ENCODE results near the gene DMKN. TPM values are rescaled to one million over a fixed set of nuclear protein-coding genes. Genes with fewer than 3 reads are reported as not detected.

DMKN gene
- polyA plus RNA-seq, 2 of the 4 experiments (the other 2 are of a cell fraction) = 21.5 to 40.6 TPM

GRCh38 chr19:35483089-35483488 is 30.4 kb downstream of the DMKN start:
- no peak overlapping the region for H3K27ac ChIP-seq
- H3K9me3 ChIP-seq = peaks cover 4% of the 10 kb centered on the region; the same call in 1 of the 3 replicates
- TF ChIP-seq ESRRA (IDR thresholded peaks at IDR 0.05; ENCODE audit: borderline replicate concordance, low read length) (no peak), PHF8 (IDR thresholded peaks at IDR 0.05; ENCODE audit: borderline replicate concordance, low read depth) (no peak), CEBPB (IDR thresholded peaks at IDR 0.05) (no peak), HOXB5 (CRISPR knock-in tag; IDR thresholded peaks at IDR 0.05) (no peak), ELK1 (IDR thresholded peaks at IDR 0.05; ENCODE audit: low read depth, low read length) (no peak)
- CTCF ChIA-PET = interaction anchor here (8.6 kb wide), 1 partner anchor 13 kb away, joined by 86 read pairs; no protein-coding TSS in a partner anchor
- DNase-seq (ENCODE audit: low read depth in 1 of 2, low spot score in 1 of 2) = no peak
- ATAC-seq = no peak
- 39% methylated on average over 5 of the region's 5 CpGs for WGBS (ENCODE audit: missing lambda C conversion rate)
- POLR2A ChIA-PET = no interaction called here
- no peak overlapping the region for H3K4me2 ChIP-seq
- H3K4me1 ChIP-seq = no peaks in the 10 kb centered on the region
- FAIRE-seq = no peak
- no peak overlapping the region for H3K4me3 ChIP-seq

GRCh38 chr19:35478794-35479677 is 34.4 kb downstream of the DMKN start:
- POLR2A ChIA-PET = no interaction called here
- FAIRE-seq = peak; percentile 88

DNA sequence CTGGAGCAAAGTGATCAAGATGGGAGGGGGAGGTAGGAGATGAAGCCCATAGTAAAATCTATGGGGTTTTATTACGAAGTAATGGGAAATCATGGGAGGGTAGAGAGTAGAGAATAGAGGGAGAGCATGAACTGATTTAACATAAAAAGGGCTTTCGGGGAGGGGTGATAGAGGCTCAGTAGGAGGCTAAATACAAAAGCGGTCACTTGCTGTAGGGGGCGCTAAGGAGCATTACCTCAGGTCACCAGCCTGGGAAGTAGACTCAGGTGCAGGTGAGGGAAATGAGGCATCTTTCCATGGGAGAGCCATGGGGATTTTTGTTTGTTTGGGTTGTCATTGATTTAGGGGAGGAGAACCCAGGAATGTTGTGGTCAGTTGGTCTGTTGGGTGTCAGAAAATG is 37.3 kb downstream of the DMKN start:
- CTCF ChIA-PET = no interaction called here
- ATAC-seq (no peak), DNase-seq (ENCODE audit: low read depth in 1 of 2, low spot score in 1 of 2) (peak in 1 of 2 experiments; percentile 35), FAIRE-seq (no peak)
- H3K9me3 ChIP-seq = no peaks in the 10 kb centered on the region; the same call in 2 of the 3 replicates
- POLR2A ChIA-PET = no interaction called here
- H3K27ac ChIP-seq = no peak overlapping the region
- H3K4me3 ChIP-seq = no peak overlapping the region
- no peaks in the 10 kb centered on the region for H3K4me1 ChIP-seq
- no peak overlapping the region for H3K4me2 ChIP-seq
- WGBS (ENCODE audit: missing lambda C conversion rate) = 33% methylated on average over 4 of the region's 4 CpGs
- TF ChIP-seq ESRRA (IDR thresholded peaks at IDR 0.05; ENCODE audit: borderline replicate concordance, low read length) (no peak), TP53 (CRISPR knock-in tag; IDR thresholded peaks at IDR 0.05) (no peak), CTCF (IDR thresholded peaks at IDR 0.05) (peak; percentile 35; the same call in 2 of the 3 replicates), NPAS2 (CRISPR knock-in tag; IDR thresholded peaks at IDR 0.05; ENCODE audit: borderline replicate concordance) (no peak), JUNB (IDR thresholded peaks at IDR 0.05) (no peak), HOXB5 (CRISPR knock-in tag; IDR thresholded peaks at IDR 0.05) (no peak), REST (IDR thresholded peaks at IDR 0.05) (no peak)

More at GRCh38 chr19:35478794-35479677, 34.4 kb downstream of the DMKN start:
- peaks cover 4% of the 10 kb centered on the region; the same call in 1 of the 3 replicates for H3K9me3 ChIP-seq
- 63% methylated on average over 21 of the region's 21 CpGs for WGBS (ENCODE audit: missing lambda C conversion rate)
- H3K4me1 ChIP-seq = no peaks in the 10 kb centered on the region
- CTCF ChIA-PET = interaction anchor here (0.7 to 5.8 kb wide), 8 partner anchors 9 to 130 kb away, joined by 3 to 30 read pairs (median 4); partner anchors contain the start of gene KRTDAP
- TF ChIP-seq, protein P1, sequence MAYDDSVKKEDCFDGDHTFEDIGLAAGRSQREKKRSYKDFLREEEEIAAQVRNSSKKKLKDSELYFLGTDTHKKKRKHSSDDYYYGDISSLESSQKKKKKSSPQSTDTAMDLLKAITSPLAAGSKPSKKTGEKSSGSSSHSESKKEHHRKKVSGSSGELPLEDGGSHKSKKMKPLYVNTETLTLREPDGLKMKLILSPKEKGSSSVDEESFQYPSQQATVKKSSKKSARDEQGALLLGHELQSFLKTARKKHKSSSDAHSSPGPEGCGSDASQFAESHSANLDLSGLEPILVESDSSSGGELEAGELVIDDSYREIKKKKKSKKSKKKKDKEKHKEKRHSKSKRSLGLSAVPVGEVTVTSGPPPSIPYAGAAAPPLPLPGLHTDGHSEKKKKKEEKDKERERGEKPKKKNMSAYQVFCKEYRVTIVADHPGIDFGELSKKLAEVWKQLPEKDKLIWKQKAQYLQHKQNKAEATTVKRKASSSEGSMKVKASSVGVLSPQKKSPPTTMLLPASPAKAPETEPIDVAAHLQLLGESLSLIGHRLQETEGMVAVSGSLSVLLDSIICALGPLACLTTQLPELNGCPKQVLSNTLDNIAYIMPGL (CRISPR knock-in tag; IDR thresholded peaks at IDR 0.05; ENCODE audit: borderline replicate concordance) = no peak
- TF ChIP-seq USF2 (IDR thresholded peaks at IDR 0.05) = no peak
- no peak for TF ChIP-seq BHLHE40 (IDR thresholded peaks at IDR 0.05; ENCODE audit: low read depth, low read length)
- TF ChIP-seq GATA3 (IDR thresholded peaks at IDR 0.05; ENCODE audit: borderline replicate concordance) = no peak
- no peak for TF ChIP-seq CBX2 (IDR thresholded peaks at IDR 0.05; ENCODE audit: borderline replicate concordance, low read depth)
- TF ChIP-seq E2F6 (IDR thresholded peaks at IDR 0.05; ENCODE audit: borderline replicate concordance, low read depth) = no peak
- no peak for TF ChIP-seq CBX8 (IDR thresholded peaks at IDR 0.05)
- TF ChIP-seq RARB (CRISPR knock-in tag; IDR thresholded peaks at IDR 0.05) = no peak
- no peak for TF ChIP-seq NFE2L2 (conservative IDR thresholded peaks at IDR 0.05; ENCODE audit: low read length)
- TF ChIP-seq ZFP36 (IDR thresholded peaks at IDR 0.05; ENCODE audit: borderline replicate concordance, partially characterized antibody) = no peak
- no peak for TF ChIP-seq TP53 (CRISPR knock-in tag; IDR thresholded peaks at IDR 0.05)
- TF ChIP-seq ZC3H11A (IDR thresholded peaks at IDR 0.05) = no peak
- TF ChIP-seq FOSL2 (IDR thresholded peaks at IDR 0.05) = no peak
- TF ChIP-seq FOSL2 (CRISPR knock-in tag; IDR thresholded peaks at IDR 0.05) = no peak
- no peak for TF ChIP-seq EP300 (IDR thresholded peaks at IDR 0.05)
- no peak for TF ChIP-seq TFCP2L1 (CRISPR knock-in tag; IDR thresholded peaks at IDR 0.05)
- no peak overlapping the region for H3K4me3 ChIP-seq
- no peak overlapping the region for H3K4me2 ChIP-seq
- no peak overlapping the region for H3K27ac ChIP-seq
- ATAC-seq = 0 out of 6 replicates have a peak, but pooled peaks of 1 of the 2 experiments have one; percentile 36
- no peak for DNase-seq (ENCODE audit: low read depth in 1 of 2, low spot score in 1 of 2)
